ENCODE data around the gene CLCA1. TPM values are rescaled to one million over a fixed set of nuclear protein-coding genes. Genes with fewer than 3 reads are reported as not detected.

CLCA1 gene
- total and polyA plus RNA-seq, 2 experiments from 2014 or later, result 2.0 to 42.9 TPM

- H3K4me2 ChIP-seq, result no peak overlapping the region
Observed at GRCh38 chr1:86507935-86508582, 39.3 kb downstream of the CLCA1 start.

GRCh38 chr1:86508583-86508969 lies 39.8 kb downstream of the CLCA1 start:
- no peak overlapping the region for H3K4me2 ChIP-seq
- H3K9me3 ChIP-seq (ENCODE audit: low read depth), result no peaks in the 10 kb centered on the region
- no peaks in the 10 kb centered on the region for H3K9me2 ChIP-seq (replicated peaks; ENCODE audit: insufficient read depth)
- H3K79me2 ChIP-seq, result no peaks in the 10 kb centered on the region
- no peak overlapping the region for H3K27ac ChIP-seq
- TF ChIP-seq EZH2phosphoT487 (IDR thresholded peaks at IDR 0.05; ENCODE audit: low read depth, severe bottlenecking, unreplicated experiment), result no peak
- TF ChIP-seq EZH2 (IDR thresholded peaks at IDR 0.05; ENCODE audit: borderline replicate concordance), result no peak
- no peak for TF ChIP-seq CTCF (IDR thresholded peaks at IDR 0.05; ENCODE audit: poor library complexity)
- H2AFZ ChIP-seq, result no peak overlapping the region
- H3K36me3 ChIP-seq (replicated peaks; ENCODE audit: insufficient read depth, low read depth), result no peaks in the 10 kb centered on the region
- 81% methylated on average over 2 of the region's 2 CpGs for WGBS (ENCODE audit: low lambda C conversion rate, missing lambda C conversion rate)
- no peaks in the 10 kb centered on the region for H4K20me1 ChIP-seq (ENCODE audit: insufficient read depth, poor library complexity, severe bottlenecking)
- H3K4me3 ChIP-seq, result no peak overlapping the region
- no peak for DNase-seq (ENCODE audit: low spot score)
- H3K27me3 ChIP-seq, result no peaks in the 10 kb centered on the region
- H3K4me1 ChIP-seq (ENCODE audit: insufficient read depth), result peaks cover 19% of the 10 kb centered on the region

More at GRCh38 chr1:86507935-86508582, 39.3 kb downstream of the CLCA1 start:
- H3K4me3 ChIP-seq, result no peak overlapping the region
- H3K27me3 ChIP-seq, result no peaks in the 10 kb centered on the region
- H3K79me2 ChIP-seq, result no peaks in the 10 kb centered on the region
- 58% methylated on average over 13 of the region's 13 CpGs for WGBS (ENCODE audit: low lambda C conversion rate, missing lambda C conversion rate)
- H2AFZ ChIP-seq, result no peak overlapping the region
- peaks cover 24% of the 10 kb centered on the region for H3K4me1 ChIP-seq (ENCODE audit: insufficient read depth)
- H4K20me1 ChIP-seq (ENCODE audit: insufficient read depth, poor library complexity, severe bottlenecking), result no peaks in the 10 kb centered on the region
- H3K27ac ChIP-seq, result no peak overlapping the region
- H3K36me3 ChIP-seq (replicated peaks; ENCODE audit: insufficient read depth, low read depth), result no peaks in the 10 kb centered on the region
- H3K9me3 ChIP-seq (ENCODE audit: low read depth), result no peaks in the 10 kb centered on the region
- peak; percentile 46 for TF ChIP-seq CTCF (IDR thresholded peaks at IDR 0.05; ENCODE audit: poor library complexity)
- no peak for TF ChIP-seq EZH2phosphoT487 (IDR thresholded peaks at IDR 0.05; ENCODE audit: low read depth, severe bottlenecking, unreplicated experiment)
- peak; percentile 27 for DNase-seq (ENCODE audit: low spot score)
- no peaks in the 10 kb centered on the region for H3K9me2 ChIP-seq (replicated peaks; ENCODE audit: insufficient read depth)

GRCh38 chr1:86515597-86515996 lies 46.9 kb downstream of the CLCA1 start:
- no peak for DNase-seq (ENCODE audit: low spot score)
- no peaks in the 10 kb centered on the region for H3K27me3 ChIP-seq
- no peak overlapping the region for H3K4me3 ChIP-seq
- H3K4me1 ChIP-seq (ENCODE audit: insufficient read depth), result no peaks in the 10 kb centered on the region
- H3K4me2 ChIP-seq, result no peak overlapping the region
- no peaks in the 10 kb centered on the region for H3K36me3 ChIP-seq (replicated peaks; ENCODE audit: insufficient read depth, low read depth)
- H4K20me1 ChIP-seq (ENCODE audit: insufficient read depth, poor library complexity, severe bottlenecking), result no peaks in the 10 kb centered on the region
- H3K27ac ChIP-seq, result no peak overlapping the region
- no peaks in the 10 kb centered on the region for H3K79me2 ChIP-seq
- TF ChIP-seq CTCF (IDR thresholded peaks at IDR 0.05; ENCODE audit: poor library complexity), result peak; percentile 25
- no peak for TF ChIP-seq EZH2 (IDR thresholded peaks at IDR 0.05; ENCODE audit: borderline replicate concordance)
- H2AFZ ChIP-seq, result no peak overlapping the region
- H3K9me3 ChIP-seq (ENCODE audit: low read depth), result no peaks in the 10 kb centered on the region
- no peaks in the 10 kb centered on the region for H3K9me2 ChIP-seq (replicated peaks; ENCODE audit: insufficient read depth)
- WGBS (ENCODE audit: low lambda C conversion rate, missing lambda C conversion rate), result 38% methylated on average over 2 of the region's 2 CpGs
